Pulmonary artery endothelial cell (primary cell): ENCODE measurements around the gene PLAAT2. TPM values are rescaled to one million over a fixed set of nuclear protein-coding genes. Genes with fewer than 3 reads are reported as not detected.

Source experiments
- DNase-seq: peaks from one replicate; pipeline ENCODE4 v3.0.0-alpha.2; 2011; ENCODE audit warnings: low read depth, low spot score
- total RNA-seq: library from RNA; depleted of rRNA; stranded (reverse); fragments of >200 nt; gene quantifications from 2 replicates; pipeline ENCODE4 v1.2.3, GENCODE V29; 2014

Gene PLAAT2
- total RNA-seq, 1 donor from 2014 or later: not detected

DNA sequence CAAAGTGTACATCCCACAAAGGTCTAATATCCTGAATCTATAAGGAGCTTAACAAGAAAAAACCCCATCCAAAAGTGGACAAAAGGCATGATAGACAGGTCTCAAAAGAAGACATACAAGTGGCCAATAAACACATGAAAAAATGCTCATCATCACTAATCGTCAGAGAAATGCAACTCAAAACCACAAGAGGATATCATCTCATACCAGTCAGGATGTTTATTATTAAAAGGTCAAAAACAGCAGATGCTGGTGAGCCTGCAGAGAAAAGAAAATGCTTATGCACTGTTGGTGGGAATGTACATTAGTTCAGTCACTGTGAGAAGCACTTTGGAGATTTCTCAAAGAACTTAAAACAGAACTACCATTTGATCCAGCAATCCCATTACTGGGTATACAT is 44.6 kb downstream of the PLAAT2 start:
- no peak for DNase-seq

DNA sequence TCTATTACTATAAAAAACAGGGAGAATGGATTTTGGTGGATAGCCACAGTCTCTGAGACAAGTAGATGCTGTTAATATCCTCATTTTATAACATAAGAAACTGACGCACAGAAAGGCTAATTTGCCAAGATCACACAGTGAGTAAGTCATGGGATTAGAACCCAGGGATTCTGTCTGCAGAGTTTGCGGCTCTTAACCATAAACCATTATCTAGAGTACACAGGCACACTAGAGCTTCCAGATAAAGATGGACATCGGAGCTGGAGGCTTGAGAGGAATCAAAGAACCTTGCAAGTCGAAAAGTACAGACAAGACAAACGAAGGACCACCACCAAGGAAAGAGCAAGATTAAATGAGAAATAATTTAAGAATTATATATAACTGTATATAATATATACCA is 46.0 kb downstream of the PLAAT2 start:
- no peak for DNase-seq

DNA sequence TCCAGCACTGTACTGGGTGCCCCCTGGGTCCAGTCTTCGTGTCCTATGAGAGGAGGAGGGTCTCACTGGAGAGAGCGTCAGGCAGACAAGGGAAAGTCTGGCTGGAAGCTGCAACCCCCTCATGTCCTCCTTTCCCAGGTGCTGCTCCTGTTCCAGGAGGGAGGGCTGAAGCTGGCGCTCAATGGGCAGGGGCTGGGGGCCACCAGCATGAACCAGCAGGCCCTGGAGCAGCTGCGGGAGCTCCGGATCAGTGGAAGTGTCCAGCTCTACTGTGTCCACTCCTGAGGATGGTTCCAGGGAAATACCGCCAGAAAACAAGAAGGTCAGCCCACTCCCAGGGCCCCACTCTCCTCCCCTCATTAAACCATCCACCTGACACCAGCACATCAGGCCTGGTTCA is 47.1 kb downstream of the PLAAT2 start:
- DNase-seq: no peak

DNA sequence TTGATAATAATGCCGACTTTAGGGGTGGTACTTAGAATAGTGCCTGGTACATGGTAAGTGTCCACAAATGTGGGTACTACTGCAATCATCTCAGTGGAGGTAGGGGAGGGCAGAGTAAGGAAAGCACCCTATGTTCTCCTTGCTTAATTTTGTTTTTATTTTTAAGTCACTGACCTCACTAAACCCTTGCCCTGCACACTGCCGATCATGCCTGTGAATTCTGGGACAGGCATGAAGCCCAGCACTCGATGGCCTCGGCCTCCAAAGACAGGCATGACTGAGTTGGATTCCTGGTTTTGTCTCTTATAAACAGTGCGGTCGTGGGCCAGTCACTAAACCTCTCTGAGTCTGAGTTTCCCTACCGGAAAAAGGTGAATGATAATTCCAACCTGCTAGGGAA is 50.4 kb downstream of the PLAAT2 start:
- DNase-seq: no peak

DNA sequence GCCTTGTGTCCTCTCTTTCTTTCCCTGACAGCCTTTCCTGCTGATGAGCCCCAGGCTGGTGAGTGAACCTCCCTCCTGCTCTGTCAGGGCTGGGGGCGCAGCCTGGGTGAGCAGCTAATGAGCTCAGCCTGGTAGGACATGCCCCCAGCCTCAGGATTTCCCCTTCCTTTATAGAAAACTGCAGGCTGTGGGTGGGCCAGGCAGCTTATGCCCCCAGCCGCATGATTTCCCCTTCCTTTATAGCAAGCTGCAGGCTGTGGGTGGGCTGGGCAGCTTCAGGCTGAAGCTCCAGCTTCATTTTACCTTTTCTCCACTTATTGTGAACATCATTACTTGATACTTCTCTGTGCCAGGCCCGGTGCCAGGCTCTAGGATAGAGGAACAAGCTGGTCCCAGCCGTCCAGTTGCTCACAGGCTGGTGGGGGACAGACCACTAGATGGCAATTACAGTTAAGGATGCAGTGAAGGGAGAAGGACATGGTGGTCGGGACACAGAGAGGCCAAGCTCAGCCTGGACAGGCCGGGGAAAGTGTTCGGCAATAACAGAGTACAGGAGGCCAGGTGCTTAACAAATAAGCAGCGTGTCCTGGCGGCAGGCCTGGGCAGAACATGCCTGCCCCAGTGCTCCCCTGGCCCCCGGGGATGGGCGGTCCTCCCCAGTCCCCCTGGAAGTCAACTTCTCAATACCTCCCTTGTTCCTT is 52.0 kb downstream of the PLAAT2 start:
- DNase-seq: no peak

DNA sequence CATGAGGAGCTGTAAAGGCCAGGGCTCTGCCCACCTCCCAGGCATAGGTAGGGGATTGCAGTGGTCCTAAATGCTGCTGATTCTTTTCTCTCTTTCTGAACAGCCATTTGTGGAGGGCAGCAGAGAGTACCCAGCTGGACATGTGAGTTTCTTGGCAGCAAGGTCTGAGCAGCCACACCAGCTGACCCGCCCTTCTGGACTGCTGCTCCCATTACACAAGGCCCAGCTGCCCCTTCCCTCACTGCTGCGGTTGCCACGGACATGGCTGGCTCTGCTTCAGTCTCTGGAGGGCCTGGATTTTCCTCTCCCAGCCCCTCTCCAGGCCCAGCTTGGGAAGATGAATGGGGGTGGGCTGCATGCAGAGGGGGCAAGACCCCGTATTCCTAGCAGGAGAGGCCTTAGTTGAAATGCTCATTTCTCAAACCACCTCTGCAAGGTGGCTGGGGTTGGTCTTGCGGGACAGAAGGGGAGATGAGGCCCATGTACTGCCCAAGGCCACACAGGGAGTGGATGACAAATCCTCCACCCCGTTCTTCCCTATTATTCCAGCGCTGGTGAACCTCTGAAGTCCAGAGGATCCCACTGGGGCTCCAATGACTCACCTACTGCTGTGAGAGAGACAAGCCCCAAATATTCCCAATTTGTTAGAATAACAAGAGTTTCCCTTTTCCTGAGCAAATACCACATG is 52.7 kb downstream of the PLAAT2 start:
- no peak for DNase-seq

DNA sequence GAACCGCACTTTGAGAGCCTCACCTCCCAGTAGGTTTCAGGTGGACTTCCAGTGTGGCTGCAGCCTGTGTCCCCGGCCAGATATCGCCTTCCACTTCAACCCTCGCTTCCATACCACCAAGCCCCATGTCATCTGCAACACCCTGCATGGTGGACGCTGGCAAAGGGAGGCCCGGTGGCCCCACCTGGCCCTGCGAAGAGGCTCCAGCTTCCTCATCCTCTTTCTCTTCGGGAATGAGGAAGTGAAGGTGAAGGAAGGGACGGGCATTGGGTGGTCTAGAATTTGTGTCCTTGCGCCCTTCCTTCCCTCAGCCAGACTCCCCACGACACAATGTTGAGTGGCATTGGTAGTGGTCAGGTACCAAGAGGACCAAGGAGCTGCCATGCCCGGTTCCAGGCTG is 54.4 kb downstream of the PLAAT2 start:
- DNase-seq: no peak

DNA sequence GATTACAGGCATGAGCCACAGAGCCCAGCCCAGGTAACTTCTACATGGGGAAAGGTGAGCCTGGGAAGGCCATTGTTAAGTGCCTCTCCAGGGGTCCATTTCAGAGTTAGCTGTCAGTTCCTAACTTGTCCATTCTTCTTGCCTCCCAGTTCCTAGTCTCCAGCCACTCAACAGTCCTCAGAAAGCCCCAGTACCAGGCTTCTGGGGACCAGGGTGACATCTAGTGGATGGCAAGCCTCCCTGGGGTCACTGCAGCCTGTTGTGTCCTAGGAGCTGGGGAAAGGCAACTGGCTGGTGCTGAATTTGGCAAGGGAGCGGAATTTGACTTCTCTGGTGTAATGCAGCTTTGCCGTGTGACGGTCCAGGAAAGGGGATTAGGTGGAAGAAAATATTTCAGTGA is 55.2 kb downstream of the PLAAT2 start:
- no peak for DNase-seq

DNA sequence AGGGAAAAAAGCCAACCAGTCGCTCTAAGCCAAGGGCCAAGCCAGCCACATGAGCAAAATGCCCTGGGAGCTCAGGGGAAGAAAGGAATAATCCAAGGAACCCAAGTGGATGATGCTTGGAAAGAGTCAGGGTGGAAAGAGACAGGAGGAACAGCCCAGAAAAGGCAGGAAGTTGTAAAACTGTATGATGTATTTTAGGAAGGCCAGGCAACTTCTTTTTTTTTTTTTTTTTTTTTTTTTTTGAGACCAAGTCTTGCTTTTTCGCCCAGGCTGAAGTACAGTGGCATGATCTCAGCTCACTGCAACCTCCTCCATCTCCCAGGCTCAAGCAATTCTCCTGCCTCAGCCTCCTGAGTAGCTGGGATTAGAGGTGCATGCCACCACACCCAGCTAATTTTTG is 55.7 kb downstream of the PLAAT2 start:
- DNase-seq: no peak

DNA sequence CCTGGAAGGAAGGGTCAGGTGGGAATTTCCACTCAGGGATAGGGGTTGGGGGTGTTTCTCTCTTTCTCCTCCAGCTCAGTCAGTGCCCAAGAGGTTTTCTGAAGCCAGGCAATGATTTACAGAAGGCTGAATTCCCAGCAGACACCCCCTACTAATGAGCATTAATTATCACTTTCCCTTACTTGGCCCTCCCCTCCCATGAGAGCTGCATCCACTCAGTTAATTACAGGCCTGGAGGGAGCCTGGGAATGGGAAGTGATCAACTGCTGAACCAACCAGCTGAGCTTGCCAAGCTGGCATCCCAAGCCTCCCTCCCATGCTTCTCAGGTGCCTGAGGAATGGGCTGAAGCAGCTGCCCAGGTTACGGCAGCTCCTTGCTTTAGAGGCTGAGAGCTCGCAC is 56.3 kb downstream of the PLAAT2 start:
- no peak for DNase-seq

DNA sequence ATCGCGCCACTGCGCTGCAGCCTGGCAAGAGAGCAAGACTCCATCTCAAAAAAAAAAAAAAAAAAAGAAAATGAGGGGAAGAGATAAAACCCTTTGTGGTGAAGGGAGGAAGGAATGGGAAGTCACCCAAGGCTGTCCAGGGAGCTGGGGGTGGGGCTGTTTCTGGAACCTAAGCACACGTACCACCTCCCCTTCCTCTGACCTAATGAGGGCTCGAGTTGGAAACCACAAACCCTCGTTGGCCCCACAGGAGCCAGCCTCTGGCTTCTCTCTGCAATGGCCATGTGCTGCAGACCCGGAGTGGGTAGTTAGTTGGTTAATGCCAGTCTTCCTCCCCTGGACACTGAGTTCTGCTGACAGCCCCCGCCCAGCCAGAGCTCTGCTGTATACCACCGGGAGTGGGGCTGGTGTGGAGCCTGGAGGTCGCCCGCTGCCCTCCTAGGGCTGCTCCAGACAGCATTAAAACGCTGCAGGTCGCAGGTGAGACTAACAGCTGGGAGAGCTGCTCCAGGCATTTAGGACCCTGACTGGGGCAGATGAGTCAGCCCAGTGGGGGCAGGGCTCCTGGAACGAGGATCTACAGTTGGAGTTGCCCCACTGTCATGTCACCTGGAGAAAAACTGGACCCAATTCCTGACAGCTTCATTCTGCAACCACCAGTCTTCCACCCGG is 57.2 kb downstream of the PLAAT2 start, which contains the start of gene LGALS12:
TSS of gene LGALS12 (plus strand) at position 228 of the 672 bp plus-strand sequence. CDS start at position 603, 375 bp downstream.
- DNase-seq: no peak

DNA sequence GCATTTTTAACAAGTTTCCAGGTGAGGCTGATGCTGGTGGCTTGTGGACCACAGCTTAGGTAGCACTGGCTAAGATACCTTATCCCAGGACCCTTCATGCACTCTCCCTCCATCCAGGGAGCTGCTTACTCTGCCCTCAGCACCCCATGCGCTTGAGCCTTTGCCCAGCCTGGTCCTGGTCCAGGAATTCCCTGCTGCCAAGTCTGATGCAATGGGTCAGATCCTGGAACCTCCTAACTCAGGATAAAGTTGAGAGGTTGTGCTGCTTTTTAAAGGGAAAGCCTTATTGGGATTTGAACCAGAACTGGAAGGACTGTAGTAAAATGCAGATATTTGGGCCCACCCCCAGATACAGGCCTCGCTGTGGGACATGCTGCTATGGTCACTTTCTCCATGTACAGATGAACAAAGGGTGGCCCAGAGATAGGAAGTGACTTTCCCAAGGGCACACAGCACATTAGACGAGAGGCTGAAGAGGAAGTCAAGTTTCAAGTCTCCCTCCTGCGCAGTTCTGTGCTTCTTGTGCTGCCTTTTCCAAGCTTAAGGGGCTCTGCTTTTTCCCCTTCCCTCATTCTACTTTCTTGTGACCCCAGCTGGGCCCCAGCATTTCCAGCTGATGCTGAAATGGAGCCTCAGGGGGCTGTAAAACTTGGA is 58.1 kb downstream of the PLAAT2 start:
- DNase-seq: no peak

DNA sequence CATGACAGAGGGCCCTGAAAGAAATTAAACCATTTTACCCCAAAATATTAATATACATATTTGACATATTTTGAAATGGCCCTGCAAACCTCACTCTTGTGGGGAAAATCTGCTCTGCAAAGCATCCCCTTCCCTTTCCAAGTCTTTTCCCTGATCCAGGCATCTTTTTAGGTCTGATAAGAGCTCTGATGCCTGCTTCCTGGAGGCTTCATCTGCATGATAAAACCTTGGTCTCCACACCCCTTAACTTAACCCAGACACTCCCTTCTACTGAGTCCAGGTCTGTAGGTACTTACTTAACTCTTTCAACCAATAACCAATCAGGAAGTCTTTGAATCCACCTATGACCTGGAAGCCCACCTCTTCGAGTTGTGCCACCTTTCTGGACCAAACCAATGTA is 59.1 kb downstream of the PLAAT2 start:
- no peak for DNase-seq

DNA sequence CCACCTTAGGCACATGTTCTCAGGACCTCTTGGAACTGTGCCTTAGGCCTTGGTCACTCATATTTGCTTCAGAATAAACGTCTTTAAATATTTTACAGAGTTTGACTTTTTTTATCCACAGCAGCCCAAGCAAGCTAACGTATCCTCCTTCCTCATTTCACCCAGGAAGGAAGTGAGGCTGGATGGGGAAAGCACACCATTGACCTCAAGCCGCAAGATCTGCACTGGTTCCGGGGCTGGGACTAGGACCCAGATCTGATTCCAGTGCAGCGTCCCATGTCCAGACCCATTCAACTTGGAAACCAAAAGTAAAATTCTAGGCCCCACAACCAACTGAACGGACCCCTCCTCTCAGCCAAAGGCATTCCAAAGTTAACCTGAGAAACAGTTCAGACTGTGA is 59.7 kb downstream of the PLAAT2 start:
- DNase-seq: no peak

Other genes starting within 250 kb of the PLAAT2 start
- not detected in 2 replicates for gene SLC22A9, start 193.6 kb downstream of the PLAAT2 start, total RNA-seq
- gene PLAAT5, start 72.2 kb downstream of the PLAAT2 start, total RNA-seq: not detected in 2 replicates
- not detected in 2 replicates for gene LGALS12, start 57.3 kb downstream of the PLAAT2 start, total RNA-seq
- gene PLAAT4, start 26.6 kb downstream of the PLAAT2 start, total RNA-seq: 2.9 and 4.2 TPM in 2 replicates
- 44.7 and 57.6 TPM in 2 replicates for gene PLAAT3, start 51.1 kb upstream of the PLAAT2 start, total RNA-seq
- gene ATL3, start 108.0 kb upstream of the PLAAT2 start, total RNA-seq: 107 and 123 TPM in 2 replicates
- gene RTN3, start 118.1 kb upstream of the PLAAT2 start, total RNA-seq: 41.5 and 51.5 TPM in 2 replicates
- gene ZFTA, start 205.4 kb upstream of the PLAAT2 start, total RNA-seq: 17.5 and 19.3 TPM in 2 replicates